ENCODE measurements around the gene LHPP.

- TF ChIP-seq, protein P1, sequence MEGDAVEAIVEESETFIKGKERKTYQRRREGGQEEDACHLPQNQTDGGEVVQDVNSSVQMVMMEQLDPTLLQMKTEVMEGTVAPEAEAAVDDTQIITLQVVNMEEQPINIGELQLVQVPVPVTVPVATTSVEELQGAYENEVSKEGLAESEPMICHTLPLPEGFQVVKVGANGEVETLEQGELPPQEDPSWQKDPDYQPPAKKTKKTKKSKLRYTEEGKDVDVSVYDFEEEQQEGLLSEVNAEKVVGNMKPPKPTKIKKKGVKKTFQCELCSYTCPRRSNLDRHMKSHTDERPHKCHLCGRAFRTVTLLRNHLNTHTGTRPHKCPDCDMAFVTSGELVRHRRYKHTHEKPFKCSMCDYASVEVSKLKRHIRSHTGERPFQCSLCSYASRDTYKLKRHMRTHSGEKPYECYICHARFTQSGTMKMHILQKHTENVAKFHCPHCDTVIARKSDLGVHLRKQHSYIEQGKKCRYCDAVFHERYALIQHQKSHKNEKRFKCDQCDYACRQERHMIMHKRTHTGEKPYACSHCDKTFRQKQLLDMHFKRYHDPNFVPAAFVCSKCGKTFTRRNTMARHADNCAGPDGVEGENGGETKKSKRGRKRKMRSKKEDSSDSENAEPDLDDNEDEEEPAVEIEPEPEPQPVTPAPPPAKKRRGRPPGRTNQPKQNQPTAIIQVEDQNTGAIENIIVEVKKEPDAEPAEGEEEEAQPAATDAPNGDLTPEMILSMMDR (IDR thresholded peaks at IDR 0.05): no peak
- no peak for TF ChIP-seq POLR2AphosphoS5 (IDR thresholded peaks at IDR 0.05)
These were observed 61.6 kb downstream of the LHPP start for GRCh38 chr10:124522933-124523871.
